PC-3 (cell line): ENCODE measurements around the gene ATOX1. TPM values are rescaled to one million over a fixed set of nuclear protein-coding genes. Genes with fewer than 3 reads are reported as not detected.

Experiments
- ATAC-seq: fragments of 200-7000 bp; cut with Tn5 transposase; 2 replicates; pipeline ENCODE4 v1.9.1; 2020; ENCODE audit warnings: mild to moderate bottlenecking, moderate library complexity
- BruUV-seq: library from RNA; stranded (reverse); fragments of 400-500 nt; replicated peaks from 2 replicates; lab custom pipeline; 2021; lab: Mats Ljungman, UMichigan
- CTCF ChIA-PET: fragments of 300-600 bp; sonication (Branson Sonifier 250); formaldehyde crosslinking; loops from one replicate; lab custom pipeline; 2022; ENCODE audit warnings: antibody characterized with exemption; lab: Charles Lee
- POLR2A ChIA-PET: fragments of 300-600 bp; sonication (Branson Sonifier 250); formaldehyde crosslinking; loops from one replicate; lab custom pipeline; 2022; ENCODE audit warnings: antibody characterized with exemption; ENCODE audit not compliant: unreplicated experiment; lab: Charles Lee
- DNase-seq: peaks from one replicate; pipeline ENCODE4 v3.0.0-alpha.2; 2015
- H2AFZ ChIP-seq: fragments of 300-600 bp; sonication (generic); 2 replicates; pipeline ENCODE4 v1.6.0; 2016; ENCODE audit warnings: antibody characterized with exemption, low read length
- H3F3A ChIP-seq: fragments of 300-600 bp; sonication (generic); one replicate; pipeline ENCODE4 v1.6.0; 2017; ENCODE audit warnings: antibody characterized with exemption, low read length, control low read depth, mild to moderate bottlenecking; ENCODE audit not compliant: unreplicated experiment
- H3K27ac ChIP-seq: fragments of 300-600 bp; sonication (generic); 2 replicates; pipeline ENCODE4 v1.5.1; 2016; ENCODE audit warnings: mild to moderate bottlenecking, low read length
- H3K27me3 ChIP-seq: fragments of 300-600 bp; sonication (generic); 2 replicates; pipeline ENCODE4 v1.6.1; 2016; ENCODE audit warnings: low read length, mixed read lengths
- H3K36me3 ChIP-seq: fragments of 300-600 bp; sonication (generic); 2 replicates; pipeline ENCODE4 v1.6.1; 2016; ENCODE audit warnings: low read depth, mixed run types, low read length, mixed read lengths
- H3K4me1 ChIP-seq: fragments of 300-600 bp; sonication (generic); 2 replicates; pipeline ENCODE4 v1.5.1; 2016; ENCODE audit warnings: low read length; ENCODE audit not compliant: insufficient read depth
- H3K4me2 ChIP-seq: fragments of 300-600 bp; sonication (generic); 2 replicates; pipeline ENCODE4 v1.6.0; 2016; ENCODE audit warnings: low read length
- H3K4me3 ChIP-seq: fragments of 300-600 bp; sonication (generic); 2 replicates; pipeline ENCODE4 v1.5.1; 2016; ENCODE audit warnings: mild to moderate bottlenecking, low read length, mixed read lengths
- H3K79me2 ChIP-seq: fragments of 300-600 bp; sonication (generic); 2 replicates; pipeline ENCODE4 v1.6.1; 2017; ENCODE audit warnings: low read length, mixed read lengths
- H3K9ac ChIP-seq: fragments of 300-600 bp; sonication (generic); 2 replicates; pipeline ENCODE4 v1.6.0; 2016; ENCODE audit warnings: mild to moderate bottlenecking, low read length
- H3K9me2 ChIP-seq: fragments of 300-600 bp; sonication (generic); replicated peaks from 2 replicates; pipeline ENCODE4 v1.6.1; 2016; ENCODE audit warnings: mixed run types, low read length, mixed read lengths
- H3K9me3 ChIP-seq: fragments of 300-600 bp; sonication (generic); 2 replicates; pipeline ENCODE4 v1.6.1; 2016; ENCODE audit warnings: low read length, mixed read lengths
- H4K20me1 ChIP-seq: fragments of 300-600 bp; sonication (generic); 2 replicates; pipeline ENCODE4 v1.6.1; 2016; ENCODE audit warnings: low read length, mixed read lengths
- EZH2 ChIP-seq: fragments of 300-600 bp; sonication (generic); IDR thresholded peaks from one replicate; pipeline ENCODE4 v1.6.1; 2017; ENCODE audit warnings: antibody characterized with exemption, mild to moderate bottlenecking, low read length; ENCODE audit not compliant: unreplicated experiment
- EZH2phosphoT487 ChIP-seq: fragments of 300-600 bp; sonication (generic); IDR thresholded peaks from 2 replicates; pipeline ENCODE4 v1.6.1; 2018; ENCODE audit warnings: mild to moderate bottlenecking, antibody characterized with exemption, low read length, borderline replicate concordance
- intact Hi-C: fragments of 100-400 bp; cut with micrococcal nuclease; formaldehyde crosslinking; loops from 2 replicates; pipeline ENCODE4 v1.9.0; 2023
- total RNA-seq: library from RNA; depleted of rRNA; stranded (reverse); fragments of >200 nt; gene quantifications from 2 replicates; pipeline ENCODE4 v1.2.3, GENCODE V29; 2014
- TF ChIP-seq, protein P1 (sequence below): fragments of 300-600 bp; sonication (generic); conservative IDR thresholded peaks from 2 replicates; pipeline ENCODE4 v1.5.1; 2017; ENCODE audit warnings: antibody characterized with exemption, low read depth, mild to moderate bottlenecking, low read length

Gene ATOX1
- total RNA-seq, 1 experiment from 2014 or later: 122 TPM

DNA sequence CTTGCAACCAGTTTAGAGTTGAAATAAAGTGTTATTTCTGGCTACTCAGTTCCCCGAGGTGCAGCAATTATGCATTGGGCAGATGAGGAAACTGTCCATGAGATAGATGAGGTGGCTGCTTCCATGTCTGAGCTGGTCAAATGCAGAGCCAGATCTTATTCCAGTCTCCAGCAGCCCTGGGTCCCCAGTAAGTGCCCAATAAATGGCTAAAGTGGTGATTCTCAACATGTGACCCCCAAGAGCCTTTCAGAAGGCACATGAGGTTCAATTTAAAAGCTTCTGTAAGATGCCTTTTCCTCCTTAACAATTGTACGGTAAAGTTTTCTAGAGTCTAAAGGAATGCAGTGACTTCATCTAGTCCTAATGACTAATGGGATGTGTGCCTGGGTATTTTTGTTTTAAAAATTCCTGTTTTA, 17.5 kb downstream of the ATOX1 start:
- H3F3A ChIP-seq: no peaks in the 10 kb centered on the region
- ChIA-PET POLR2A (no interaction called here), CTCF (interaction anchor here (0.6 to 2.5 kb wide), 4 partner anchors 30 to 82 kb away, joined by 5 to 28 read pairs (median 11); no protein-coding TSS in a partner anchor)
- H3K27ac ChIP-seq: peak overlapping the region; percentile 70
- H2AFZ ChIP-seq: no peak overlapping the region
- no TSS peak for BruUV-seq
- peak overlapping the region; percentile 30 for H3K4me2 ChIP-seq
- peak; percentile 59 for DNase-seq
- intact Hi-C loops: loop anchor here (1.0 to 10.0 kb wide), 6 partner anchors 34 to 446 kb away; no protein-coding TSS in a partner anchor
- TF ChIP-seq, protein P1, sequence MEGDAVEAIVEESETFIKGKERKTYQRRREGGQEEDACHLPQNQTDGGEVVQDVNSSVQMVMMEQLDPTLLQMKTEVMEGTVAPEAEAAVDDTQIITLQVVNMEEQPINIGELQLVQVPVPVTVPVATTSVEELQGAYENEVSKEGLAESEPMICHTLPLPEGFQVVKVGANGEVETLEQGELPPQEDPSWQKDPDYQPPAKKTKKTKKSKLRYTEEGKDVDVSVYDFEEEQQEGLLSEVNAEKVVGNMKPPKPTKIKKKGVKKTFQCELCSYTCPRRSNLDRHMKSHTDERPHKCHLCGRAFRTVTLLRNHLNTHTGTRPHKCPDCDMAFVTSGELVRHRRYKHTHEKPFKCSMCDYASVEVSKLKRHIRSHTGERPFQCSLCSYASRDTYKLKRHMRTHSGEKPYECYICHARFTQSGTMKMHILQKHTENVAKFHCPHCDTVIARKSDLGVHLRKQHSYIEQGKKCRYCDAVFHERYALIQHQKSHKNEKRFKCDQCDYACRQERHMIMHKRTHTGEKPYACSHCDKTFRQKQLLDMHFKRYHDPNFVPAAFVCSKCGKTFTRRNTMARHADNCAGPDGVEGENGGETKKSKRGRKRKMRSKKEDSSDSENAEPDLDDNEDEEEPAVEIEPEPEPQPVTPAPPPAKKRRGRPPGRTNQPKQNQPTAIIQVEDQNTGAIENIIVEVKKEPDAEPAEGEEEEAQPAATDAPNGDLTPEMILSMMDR: peak; percentile 6; the same call in 1 of the 2 replicates
- TF ChIP-seq EZH2: no peak
- peaks cover 17% of the 10 kb centered on the region for H3K36me3 ChIP-seq
- H3K9me2 ChIP-seq: no peaks in the 10 kb centered on the region
- ATAC-seq: peak; percentile 5
- H4K20me1 ChIP-seq: no peaks in the 10 kb centered on the region
- no peak overlapping the region for H3K4me3 ChIP-seq
- H3K79me2 ChIP-seq: peaks cover 10% of the 10 kb centered on the region; the same call in 1 of the 2 replicates
- H3K4me1 ChIP-seq: peaks cover 62% of the 10 kb centered on the region
- H3K9me3 ChIP-seq: no peaks in the 10 kb centered on the region
- no peak overlapping the region for H3K9ac ChIP-seq
- no peaks in the 10 kb centered on the region for H3K27me3 ChIP-seq

DNA sequence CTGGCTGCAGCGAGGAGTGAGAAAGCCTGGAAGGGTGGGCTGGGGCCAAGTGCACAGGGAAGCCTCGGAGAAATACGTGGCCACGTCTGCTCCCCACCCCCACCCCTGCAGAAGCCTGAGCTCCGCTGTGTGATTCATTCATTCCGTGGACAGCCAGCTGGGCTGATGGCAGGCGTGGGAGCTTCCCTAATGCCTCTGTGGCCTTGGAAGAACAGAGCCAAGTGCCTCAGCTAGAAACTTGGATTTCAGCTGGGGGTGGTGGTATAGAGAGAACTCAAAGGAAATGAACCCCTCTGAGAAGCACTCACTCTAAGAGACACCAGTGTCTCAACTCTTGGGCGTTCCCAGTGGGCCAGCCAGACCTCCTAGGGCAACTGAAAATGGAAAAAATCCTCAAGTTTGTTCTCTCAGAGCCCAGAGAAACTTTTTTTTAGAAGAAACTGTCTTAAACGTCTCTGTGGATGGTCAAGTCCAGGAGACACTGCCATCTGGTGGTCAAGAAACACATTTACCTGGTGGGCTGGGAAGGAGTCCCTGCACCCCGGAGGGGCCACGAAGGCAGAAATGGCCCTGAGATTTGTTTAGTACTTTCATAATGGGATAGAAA, 18.0 kb downstream of the ATOX1 start:
- H2AFZ ChIP-seq: no peak overlapping the region
- H3K79me2 ChIP-seq: peaks cover 10% of the 10 kb centered on the region; the same call in 1 of the 2 replicates
- TF ChIP-seq, protein P1: peak; percentile 93
- TF ChIP-seq EZH2: no peak
- peak overlapping the region; percentile 50 for H3K4me2 ChIP-seq
- H3K9me2 ChIP-seq: no peaks in the 10 kb centered on the region
- H4K20me1 ChIP-seq: no peaks in the 10 kb centered on the region
- H3K4me3 ChIP-seq: no peak overlapping the region
- no peaks in the 10 kb centered on the region for H3K27me3 ChIP-seq
- no peaks in the 10 kb centered on the region for H3F3A ChIP-seq
- ChIA-PET POLR2A (interaction anchor here (0.7 kb wide), 2 partner anchors 31 to 47 kb away, joined by 4 read pairs; partner anchors contain the start of gene G3BP1), CTCF (interaction anchor here (0.5 to 2.5 kb wide), 5 partner anchors 31 to 136 kb away, joined by 3 to 28 read pairs (median 6); no protein-coding TSS in a partner anchor)
- H3K9me3 ChIP-seq: no peaks in the 10 kb centered on the region
- BruUV-seq: no TSS peak
- DNase-seq: peak; percentile 76
- peaks cover 17% of the 10 kb centered on the region for H3K36me3 ChIP-seq
- intact Hi-C loops: loop anchor here (1.0 to 10.0 kb wide), 6 partner anchors 34 to 446 kb away; no protein-coding TSS in a partner anchor
- H3K9ac ChIP-seq: peak overlapping the region; percentile 16; the same call in 1 of the 2 replicates
- H3K27ac ChIP-seq: peak overlapping the region; percentile 70
- H3K4me1 ChIP-seq: peaks cover 57% of the 10 kb centered on the region
- peak; percentile 27 for ATAC-seq

DNA sequence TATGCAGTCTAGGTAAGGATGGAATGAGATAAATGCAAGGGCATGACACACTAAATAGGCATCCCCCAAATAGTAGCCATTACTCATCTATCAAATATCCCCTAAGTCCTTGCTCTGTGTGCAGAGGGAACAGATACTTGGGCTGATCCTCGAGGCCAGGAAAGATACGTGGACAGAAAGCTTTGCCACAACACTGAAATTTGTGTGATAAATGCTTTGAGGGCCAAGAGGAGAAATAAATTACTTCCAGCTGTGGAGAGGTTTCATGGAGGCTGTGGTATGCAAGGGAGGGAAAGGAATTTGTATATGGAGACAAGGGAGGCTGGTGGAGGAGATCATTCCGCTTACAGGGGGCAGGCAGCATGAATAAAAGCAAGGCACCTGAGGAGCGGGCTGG, 18.5 kb downstream of the ATOX1 start:
- peak; percentile 10; the same call in 1 of the 2 replicates for ATAC-seq
- Histone ChIP-seq H4K20me1 (no peaks in the 10 kb centered on the region), H3K4me2 (peak overlapping the region; percentile 50), H3K4me1 (peaks cover 54% of the 10 kb centered on the region), H3K36me3 (peaks cover 17% of the 10 kb centered on the region), H3K27ac (peak overlapping the region; percentile 70), H3K79me2 (peaks cover 10% of the 10 kb centered on the region; the same call in 1 of the 2 replicates), H3K4me3 (no peak overlapping the region), H3K27me3 (no peaks in the 10 kb centered on the region), H3K9me2 (no peaks in the 10 kb centered on the region), H3K9me3 (no peaks in the 10 kb centered on the region), H3F3A (no peaks in the 10 kb centered on the region), H2AFZ (no peak overlapping the region), H3K9ac (0 out of 2 replicates have a peak overlapping the region, but pooled peaks have one; percentile 16)
- ChIA-PET POLR2A (interaction anchor here (0.7 kb wide), 2 partner anchors 31 to 47 kb away, joined by 4 read pairs; partner anchors contain the start of gene G3BP1), CTCF (interaction anchor here (2.4 to 2.5 kb wide), 2 partner anchors 31 to 81 kb away, joined by 16 to 28 read pairs; no protein-coding TSS in a partner anchor)
- intact Hi-C loops: loop anchor here (1.0 to 10.0 kb wide), 6 partner anchors 33 to 445 kb away; no protein-coding TSS in a partner anchor
- DNase-seq: peak; percentile 58
- BruUV-seq: no TSS peak
- TF ChIP-seq EZH2phosphoT487 (no peak), EZH2 (no peak)
- TF ChIP-seq, protein P1: no peak
